ENCODE data around the gene LCAT. TPM values are rescaled to one million over a fixed set of nuclear protein-coding genes. Genes with fewer than 3 reads are reported as not detected.

Gene LCAT
- total RNA-seq, 4 donors from 2014 or later, result 3.6 to 19.0 (median 4.6) TPM

DNA sequence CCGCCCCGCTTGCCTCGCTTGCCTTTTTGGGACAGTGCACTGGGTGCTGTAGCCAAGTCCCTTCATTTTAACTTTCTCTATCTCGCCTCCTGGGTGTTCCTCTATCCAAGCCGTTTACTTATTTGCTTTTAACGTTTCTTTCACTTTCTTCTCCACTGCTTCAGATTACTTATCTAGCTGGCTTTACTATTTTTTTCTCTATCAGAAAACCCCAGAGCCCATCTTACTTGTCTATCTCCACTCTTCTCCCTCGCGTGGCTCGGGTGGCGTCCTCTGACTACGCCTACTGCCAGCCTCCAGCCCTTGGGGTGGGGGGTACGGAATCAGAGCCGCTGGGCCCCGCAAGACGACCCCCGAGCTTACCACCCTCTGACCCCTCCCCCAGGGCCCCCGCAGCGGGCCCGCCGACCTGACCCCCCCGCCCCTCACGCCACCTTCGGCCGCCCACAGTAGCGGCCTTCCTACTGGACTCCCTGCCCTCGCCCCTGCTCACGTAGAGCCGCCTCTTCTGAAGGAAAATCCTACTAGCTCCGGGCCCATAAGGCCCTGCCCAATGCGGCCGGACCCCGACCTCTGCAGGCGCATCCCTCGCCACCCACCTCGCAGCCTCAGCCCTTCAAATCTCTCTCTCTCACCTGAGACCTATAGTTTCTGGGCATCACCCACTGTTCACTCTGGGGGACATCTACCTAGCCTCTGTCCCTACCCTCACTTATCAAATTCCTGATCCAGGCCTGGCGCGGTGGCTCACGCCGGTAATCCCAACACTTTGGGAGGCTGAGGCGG lies 25.5 kb upstream of the LCAT start:
- Histone ChIP-seq H3K36me3 (no peaks in the 10 kb centered on the region), H3K27me3 (no peaks in the 10 kb centered on the region), H3K27ac (peak overlapping the region; percentile 88 to 96 (median 94)), H3K9me3 (no peaks in the 10 kb centered on the region), H3K4me3 (peak overlapping the region; percentile 78 to 95 (median 92)), H3K4me1 (peaks cover 0 to 28% (median 7%) of the 10 kb centered on the region in 4 donors)
- DNase-seq, result no peak
- TF ChIP-seq CTCF (IDR thresholded peaks at IDR 0.05), result no peak
- no peak for TF ChIP-seq POLR2A (IDR thresholded peaks at IDR 0.05)

GRCh38 chr16:67968400-67969253 lies 24.7 kb upstream of the LCAT start, which contains the start of gene SLC12A4:
Gene SLC12A4, minus strand, starts transcription at chr16:67968637. Its CDS starts 84 bp downstream, at chr16:67968553.
- Histone ChIP-seq H3K27ac (peak within 1 kb of the TSS; percentile 88 to 96 (median 94)), H3K27me3 (no peaks in the 10 kb centered on the region), H3K4me3 (peak within 1 kb of the TSS; percentile 78 to 95 (median 92)), H3K4me1 (peaks cover 0 to 34% (median 7%) of the 10 kb centered on the region in 4 donors), H3K36me3 (no peaks in the 10 kb centered on the region), H3K9me3 (no peaks in the 10 kb centered on the region)
- no peak for TF ChIP-seq CTCF (IDR thresholded peaks at IDR 0.05)
- TF ChIP-seq POLR2A (IDR thresholded peaks at IDR 0.05), result peak; percentile 38 to 41
- DNase-seq, result peak; percentile 80 to 89 (median 80)

DNA sequence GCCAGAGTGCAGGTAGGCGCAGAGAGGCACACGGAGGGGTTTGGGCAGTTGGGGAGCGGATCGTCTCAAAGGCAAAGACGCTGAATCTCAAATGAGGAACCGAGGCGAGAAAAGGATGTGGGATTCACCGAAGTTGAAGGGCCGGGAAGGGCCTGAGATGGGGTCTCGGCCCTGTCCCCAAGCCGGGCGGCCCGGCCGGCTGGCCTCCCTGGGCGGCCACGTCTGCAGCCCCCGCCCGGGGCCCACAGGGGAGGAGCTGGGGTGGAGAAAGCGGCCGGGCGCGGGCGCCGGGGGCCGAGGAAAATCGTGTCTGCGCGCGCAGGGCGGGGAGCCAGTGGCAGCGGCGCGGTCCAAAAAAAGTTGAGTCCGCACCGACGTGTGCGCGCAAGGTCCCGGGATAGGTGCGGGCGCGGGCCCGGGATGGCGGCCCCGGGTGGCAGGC lies 24.1 kb upstream of the LCAT start:
- TF ChIP-seq CTCF (IDR thresholded peaks at IDR 0.05), result no peak
- TF ChIP-seq POLR2A (IDR thresholded peaks at IDR 0.05), result no peak
- no peaks in the 10 kb centered on the region for H3K36me3 ChIP-seq
- no peaks in the 10 kb centered on the region for H3K27me3 ChIP-seq
- peak overlapping the region; percentile 88 to 96 (median 94) for H3K27ac ChIP-seq
- peaks cover 0 to 40% (median 7%) of the 10 kb centered on the region in 4 donors for H3K4me1 ChIP-seq
- H3K4me3 ChIP-seq, result peak overlapping the region; percentile 78 to 95 (median 92)
- H3K9me3 ChIP-seq, result no peaks in the 10 kb centered on the region
- no peak for DNase-seq

GRCh38 chr16:67967183-67967957 lies 23.4 kb upstream of the LCAT start:
- TF ChIP-seq CTCF (IDR thresholded peaks at IDR 0.05) (no peak), POLR2A (IDR thresholded peaks at IDR 0.05) (no peak)
- H3K27ac ChIP-seq, result peak overlapping the region; percentile 88 to 96 (median 94)
- no peaks in the 10 kb centered on the region for H3K27me3 ChIP-seq
- peak overlapping the region; percentile 78 to 95 (median 92) for H3K4me3 ChIP-seq
- H3K4me1 ChIP-seq, result peaks cover 0 to 40% (median 7%) of the 10 kb centered on the region in 4 donors
- H3K9me3 ChIP-seq, result no peaks in the 10 kb centered on the region
- peak in 1 of 3 donors; percentile 47 for DNase-seq
- H3K36me3 ChIP-seq, result peaks cover 0 to 3% (median 0%) of the 10 kb centered on the region in 3 donors

Measured in Peyer's patch (tissue), 4 donors.